ENCODE measurements around the gene HMCN2.

HMCN2 gene

DNA sequence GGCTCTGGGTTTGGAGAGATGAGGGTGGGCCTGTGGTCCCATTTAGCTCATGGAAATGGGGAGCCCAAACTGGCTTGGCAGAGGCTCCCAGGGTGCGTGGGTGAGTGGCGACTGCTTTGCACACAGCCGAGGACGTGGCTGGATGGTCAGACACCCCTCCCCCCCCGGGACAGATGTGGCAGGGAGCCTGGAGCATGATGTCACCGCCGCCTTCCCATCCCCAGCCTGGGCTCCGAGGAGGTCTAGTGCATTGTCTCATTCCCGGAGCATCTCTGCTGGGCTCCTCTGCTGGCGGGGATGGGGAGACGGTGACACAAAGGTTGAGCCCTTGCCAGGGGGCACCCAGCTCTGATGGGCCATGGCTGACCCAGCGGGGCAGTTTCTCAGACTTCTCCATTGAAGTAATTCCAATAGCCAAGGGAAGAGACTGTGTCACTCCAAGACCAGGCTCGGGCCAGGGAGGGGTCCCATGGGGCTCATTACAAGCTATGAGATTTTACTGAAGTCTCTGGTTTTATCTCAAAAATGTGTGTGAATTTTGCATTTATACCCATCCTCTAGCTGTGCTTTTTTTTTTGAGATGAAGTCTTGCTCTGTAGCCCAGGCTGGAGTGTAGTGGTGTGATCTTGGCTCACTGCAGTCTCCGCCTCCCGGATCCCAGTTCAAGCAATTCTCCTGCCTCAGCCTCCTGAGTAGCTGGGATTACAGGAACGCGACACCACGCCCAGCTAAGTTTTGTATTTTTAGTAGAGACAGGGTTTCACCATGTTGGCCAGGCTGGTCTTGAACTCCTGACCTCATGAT is 36.1 kb downstream of the HMCN2 start:
- H3K36me3 ChIP-seq (ENCODE audit: insufficient read depth, low read length) = no peaks in the 10 kb centered on the region
- H3K27ac ChIP-seq = no peak overlapping the region
- no peak overlapping the region for H3K4me3 ChIP-seq
- DNase-seq (ENCODE audit: low read depth, low spot score) = no peak
- TF ChIP-seq EZH2 (IDR thresholded peaks at IDR 0.05) = no peak
- no peak for TF ChIP-seq FOXP2 (optimal IDR thresholded peaks at IDR 0.05; ENCODE audit: control extremely low read depth, extremely low read length, insufficient read depth)
- no peak overlapping the region for H3K9ac ChIP-seq (ENCODE audit: insufficient read length)
- no peaks in the 10 kb centered on the region for H3K9me3 ChIP-seq (ENCODE audit: low read depth, low read length)

DNA sequence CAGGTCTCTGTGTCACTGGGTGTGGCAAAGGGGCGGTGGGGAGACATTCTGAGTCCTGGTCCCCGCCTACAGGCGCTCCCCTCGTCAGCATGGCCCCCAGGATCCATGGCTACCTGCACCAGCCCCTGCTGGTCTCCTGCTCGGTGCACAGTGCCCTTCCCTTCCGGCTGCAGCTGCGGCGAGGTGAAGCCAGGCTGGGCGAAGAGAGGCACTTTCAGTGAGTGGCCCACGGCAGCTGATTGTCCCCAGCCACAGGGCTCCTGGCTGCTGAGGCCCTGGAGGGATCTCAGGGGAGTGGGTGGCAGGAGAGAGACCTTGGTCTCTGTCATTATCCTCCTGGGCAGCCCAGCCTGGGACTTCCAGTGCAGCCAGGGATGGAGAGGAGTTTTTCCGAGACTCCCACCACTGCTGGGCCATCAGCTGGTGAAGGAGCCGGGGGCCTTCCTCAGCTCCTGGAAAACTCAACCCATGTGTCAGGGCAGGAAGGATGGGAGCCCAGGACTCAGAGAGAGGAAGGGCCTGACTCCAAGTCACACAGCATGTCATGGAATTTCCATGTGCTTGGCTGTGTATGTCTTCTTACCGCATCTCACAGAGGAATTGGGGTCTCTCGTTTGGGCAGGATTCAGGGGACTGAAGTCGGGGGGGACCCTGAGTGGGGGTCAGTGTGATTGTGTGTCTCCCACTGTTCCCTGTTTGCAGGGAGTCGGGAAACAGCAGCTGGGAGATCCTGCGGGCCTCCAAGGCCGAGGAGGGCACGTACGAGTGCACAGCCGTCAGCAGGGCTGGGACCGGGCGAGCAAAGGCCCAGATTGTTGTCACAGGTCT is 37.4 kb downstream of the HMCN2 start:
- Histone ChIP-seq H3K4me3 (no peak overlapping the region), H3K9me3 (ENCODE audit: low read depth, low read length) (no peaks in the 10 kb centered on the region), H3K9ac (ENCODE audit: insufficient read length) (no peak overlapping the region), H3K27ac (no peak overlapping the region), H3K36me3 (ENCODE audit: insufficient read depth, low read length) (no peaks in the 10 kb centered on the region)
- DNase-seq (ENCODE audit: low read depth, low spot score) = no peak
- no peak for TF ChIP-seq EZH2 (IDR thresholded peaks at IDR 0.05)
- no peak for TF ChIP-seq FOXP2 (optimal IDR thresholded peaks at IDR 0.05; ENCODE audit: control extremely low read depth, extremely low read length, insufficient read depth)
- TF ChIP-seq POLR2AphosphoS5 (IDR thresholded peaks at IDR 0.05; ENCODE audit: borderline replicate concordance, low read depth, low read length) = no peak

DNA sequence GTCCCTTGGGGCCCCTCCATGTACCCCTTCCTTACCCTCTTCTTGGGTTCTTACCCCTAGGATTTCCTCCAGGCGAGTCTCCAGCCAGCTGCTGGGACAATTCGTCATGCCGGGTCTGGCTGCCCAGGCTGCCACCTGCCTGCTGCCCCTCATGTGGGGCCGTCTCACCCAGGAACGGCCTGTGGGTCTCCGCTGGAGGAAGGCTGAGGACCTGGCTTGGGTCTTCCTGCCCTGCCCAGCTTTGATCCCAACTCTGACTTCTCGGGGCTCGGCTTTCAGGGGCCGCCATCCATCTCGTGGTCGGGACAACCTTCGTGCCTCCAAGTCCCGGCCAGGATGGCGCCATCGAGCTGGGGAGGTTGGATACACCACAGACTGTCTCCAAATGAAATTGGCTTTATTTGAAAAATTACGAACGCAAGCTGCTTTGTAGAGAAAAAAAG is 38.1 kb downstream of the HMCN2 start:
- Histone ChIP-seq H3K36me3 (ENCODE audit: insufficient read depth, low read length) (no peaks in the 10 kb centered on the region), H3K9ac (ENCODE audit: insufficient read length) (no peak overlapping the region), H3K4me3 (no peak overlapping the region), H3K9me3 (ENCODE audit: low read depth, low read length) (no peaks in the 10 kb centered on the region), H3K27ac (no peak overlapping the region)
- TF ChIP-seq EZH2 (IDR thresholded peaks at IDR 0.05) (no peak), FOXP2 (optimal IDR thresholded peaks at IDR 0.05; ENCODE audit: control extremely low read depth, extremely low read length, insufficient read depth) (no peak), POLR2AphosphoS5 (IDR thresholded peaks at IDR 0.05; ENCODE audit: borderline replicate concordance, low read depth, low read length) (no peak)
- DNase-seq (ENCODE audit: low read depth, low spot score) = no peak

DNA sequence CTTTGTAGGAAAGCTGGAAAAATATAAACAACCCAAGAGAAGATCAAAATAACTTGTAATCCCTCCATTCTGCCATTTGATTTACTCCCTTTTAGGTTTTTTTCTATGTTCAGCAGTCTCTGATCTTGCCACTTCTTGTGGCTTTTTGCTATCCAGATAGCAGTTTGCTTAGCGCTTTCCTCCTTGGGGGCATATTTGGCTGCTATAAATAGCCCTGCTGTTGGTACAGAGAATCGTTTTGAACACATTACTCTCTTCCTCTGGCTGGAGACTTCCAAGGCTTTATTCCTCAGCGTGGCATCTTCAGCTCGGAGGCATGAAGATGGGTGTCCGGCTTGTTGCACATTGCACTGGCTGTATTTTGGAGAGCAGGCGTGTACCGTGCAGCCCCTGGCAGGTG is 38.6 kb downstream of the HMCN2 start:
- H3K9ac ChIP-seq (ENCODE audit: insufficient read length) = no peak overlapping the region
- H3K27ac ChIP-seq = no peak overlapping the region
- H3K36me3 ChIP-seq (ENCODE audit: insufficient read depth, low read length) = no peaks in the 10 kb centered on the region
- no peak for TF ChIP-seq POLR2AphosphoS5 (IDR thresholded peaks at IDR 0.05; ENCODE audit: borderline replicate concordance, low read depth, low read length)
- TF ChIP-seq EZH2 (IDR thresholded peaks at IDR 0.05) = no peak
- TF ChIP-seq FOXP2 (optimal IDR thresholded peaks at IDR 0.05; ENCODE audit: control extremely low read depth, extremely low read length, insufficient read depth) = no peak
- no peak overlapping the region for H3K4me3 ChIP-seq
- DNase-seq (ENCODE audit: low read depth, low spot score) = no peak
- H3K9me3 ChIP-seq (ENCODE audit: low read depth, low read length) = no peaks in the 10 kb centered on the region

DNA sequence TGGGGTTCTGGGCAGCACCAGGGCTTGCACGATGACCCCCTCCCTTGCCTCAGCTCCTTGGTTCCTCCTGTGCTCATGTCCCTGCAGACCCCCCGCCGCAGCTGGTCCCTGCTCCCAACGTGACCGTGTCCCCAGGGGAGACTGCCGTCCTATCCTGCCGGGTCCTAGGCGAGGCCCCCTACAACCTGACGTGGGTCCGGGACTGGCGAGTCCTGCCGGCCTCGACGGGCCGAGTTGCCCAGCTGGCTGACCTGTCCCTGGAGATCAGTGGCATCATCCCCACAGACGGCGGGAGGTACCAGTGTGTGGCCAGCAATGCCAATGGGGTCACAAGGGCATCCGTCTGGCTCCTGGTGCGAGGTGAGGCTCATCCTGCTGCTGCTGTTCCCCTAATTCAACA is 39.1 kb downstream of the HMCN2 start:
- no peak for DNase-seq (ENCODE audit: low read depth, low spot score)
- Histone ChIP-seq H3K4me3 (no peak overlapping the region), H3K27ac (no peak overlapping the region), H3K9ac (ENCODE audit: insufficient read length) (no peak overlapping the region), H3K36me3 (ENCODE audit: insufficient read depth, low read length) (no peaks in the 10 kb centered on the region), H3K9me3 (ENCODE audit: low read depth, low read length) (no peaks in the 10 kb centered on the region)
- TF ChIP-seq EZH2 (IDR thresholded peaks at IDR 0.05) (no peak), FOXP2 (optimal IDR thresholded peaks at IDR 0.05; ENCODE audit: control extremely low read depth, extremely low read length, insufficient read depth) (no peak), POLR2AphosphoS5 (IDR thresholded peaks at IDR 0.05; ENCODE audit: borderline replicate concordance, low read depth, low read length) (no peak)

DNA sequence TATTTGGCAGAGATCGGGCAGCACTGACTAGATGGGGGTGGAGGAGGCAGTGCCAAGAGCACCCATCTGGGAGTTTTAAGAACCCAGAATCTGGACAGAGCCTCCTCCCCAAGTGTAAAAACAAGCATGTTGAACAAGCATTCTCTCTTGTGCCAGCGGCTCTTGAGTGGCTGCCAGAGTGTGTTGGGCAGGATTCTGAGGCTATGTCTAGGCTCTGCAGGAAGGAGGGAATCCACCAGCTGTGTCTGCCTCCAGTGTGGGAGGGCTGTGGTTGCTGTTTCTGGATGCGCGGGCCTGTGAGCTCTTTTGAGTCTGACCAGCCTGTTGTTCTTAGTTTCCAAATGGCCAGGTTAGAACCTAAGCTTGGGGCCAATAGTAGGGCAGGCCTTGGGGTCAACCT is 39.8 kb downstream of the HMCN2 start:
- no peak for DNase-seq (ENCODE audit: low read depth, low spot score)
- Histone ChIP-seq H3K9me3 (ENCODE audit: low read depth, low read length) (no peaks in the 10 kb centered on the region), H3K27ac (no peak overlapping the region), H3K4me3 (no peak overlapping the region), H3K36me3 (ENCODE audit: insufficient read depth, low read length) (no peaks in the 10 kb centered on the region), H3K9ac (ENCODE audit: insufficient read length) (no peak overlapping the region)
- TF ChIP-seq FOXP2 (optimal IDR thresholded peaks at IDR 0.05; ENCODE audit: control extremely low read depth, extremely low read length, insufficient read depth) (no peak), POLR2AphosphoS5 (IDR thresholded peaks at IDR 0.05; ENCODE audit: borderline replicate concordance, low read depth, low read length) (no peak), EZH2 (IDR thresholded peaks at IDR 0.05) (no peak)

DNA sequence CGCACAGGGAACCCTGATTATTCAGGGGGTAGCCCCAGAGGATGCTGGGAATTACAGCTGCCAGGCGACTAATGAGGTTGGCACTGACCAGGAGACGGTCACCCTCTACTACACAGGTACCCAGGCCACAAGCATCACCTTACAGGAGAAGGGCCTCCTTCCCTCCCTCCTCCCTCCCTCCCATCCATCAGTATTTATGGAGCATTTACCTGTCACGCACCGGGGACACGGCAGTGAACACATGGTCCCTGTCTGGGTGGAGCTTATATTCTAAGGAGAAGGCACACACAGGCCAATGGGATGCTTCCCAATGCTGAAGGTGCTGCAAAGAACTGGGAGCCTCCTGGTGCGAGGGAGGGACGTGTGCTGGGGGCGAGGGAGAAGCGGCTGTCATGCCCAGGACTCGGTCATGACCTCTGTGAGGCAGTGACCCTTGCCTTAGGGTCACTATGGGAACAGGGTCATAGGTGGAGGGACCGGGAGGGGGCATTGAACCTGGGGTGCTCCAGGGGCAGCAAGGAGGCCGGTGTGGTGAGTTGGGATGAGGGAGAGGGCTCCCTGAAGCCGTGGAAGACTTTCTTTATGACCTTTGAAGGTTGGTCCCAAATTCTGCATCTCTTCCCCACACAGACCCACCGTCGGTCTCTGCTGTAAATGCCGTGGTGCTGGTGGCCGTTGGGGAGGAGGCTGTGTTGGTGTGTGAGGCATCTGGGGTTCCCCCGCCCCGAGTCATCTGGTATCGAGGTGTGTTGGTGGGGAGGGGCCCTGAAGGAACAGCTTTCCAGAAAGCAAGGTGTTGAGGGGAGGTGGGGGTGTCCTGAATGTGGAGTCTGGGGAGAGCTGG is 41.5 kb downstream of the HMCN2 start:
- no peak overlapping the region for H3K27ac ChIP-seq
- TF ChIP-seq EZH2 (IDR thresholded peaks at IDR 0.05) (no peak), FOXP2 (optimal IDR thresholded peaks at IDR 0.05; ENCODE audit: control extremely low read depth, extremely low read length, insufficient read depth) (no peak), POLR2AphosphoS5 (IDR thresholded peaks at IDR 0.05; ENCODE audit: borderline replicate concordance, low read depth, low read length) (no peak)
- no peaks in the 10 kb centered on the region for H3K36me3 ChIP-seq (ENCODE audit: insufficient read depth, low read length)
- H3K9me3 ChIP-seq (ENCODE audit: low read depth, low read length) = no peaks in the 10 kb centered on the region
- H3K9ac ChIP-seq (ENCODE audit: insufficient read length) = no peak overlapping the region
- H3K4me3 ChIP-seq = no peak overlapping the region
- no peak for DNase-seq (ENCODE audit: low read depth, low spot score)

DNA sequence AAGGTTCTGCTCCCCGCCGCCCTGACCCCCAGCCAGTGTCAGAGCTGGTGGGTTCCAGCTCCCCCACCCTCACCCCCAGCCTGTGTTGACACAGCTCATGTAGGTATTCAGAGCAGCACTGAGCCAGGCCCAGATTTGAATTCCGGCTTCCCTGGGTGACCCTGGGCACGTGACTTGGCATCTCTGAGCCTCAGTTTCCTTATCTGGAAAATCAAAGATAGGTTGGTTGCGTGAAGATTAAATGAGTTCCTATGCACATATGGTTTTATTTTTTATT is 42.0 kb downstream of the HMCN2 start:
- no peaks in the 10 kb centered on the region for H3K9me3 ChIP-seq (ENCODE audit: low read depth, low read length)
- no peaks in the 10 kb centered on the region for H3K36me3 ChIP-seq (ENCODE audit: insufficient read depth, low read length)
- no peak overlapping the region for H3K4me3 ChIP-seq
- H3K9ac ChIP-seq (ENCODE audit: insufficient read length) = no peak overlapping the region
- TF ChIP-seq FOXP2 (optimal IDR thresholded peaks at IDR 0.05; ENCODE audit: control extremely low read depth, extremely low read length, insufficient read depth) (no peak), POLR2AphosphoS5 (IDR thresholded peaks at IDR 0.05; ENCODE audit: borderline replicate concordance, low read depth, low read length) (no peak)
- DNase-seq (ENCODE audit: low read depth, low spot score) = no peak
- no peak overlapping the region for H3K27ac ChIP-seq
